Endothelial cell of umbilical vein (primary cell): Measurements from ENCODE around the gene TOMM34. TPM values are rescaled to one million over a fixed set of nuclear protein-coding genes. Genes with fewer than 3 reads are reported as not detected.

Experiments
- BruUV-seq: library from RNA; stranded (reverse); fragments of 400-500 nt; replicated peaks from 2 replicates; lab custom pipeline; 2021; lab: Mats Ljungman, UMichigan
- CTCF ChIA-PET: fragments of 300-600, 350-600 bp; sonication (Branson Sonifier 250); formaldehyde crosslinking; loops from one replicate; lab custom pipeline; 2021; ENCODE audit warnings: antibody characterized with exemption, inconsistent platforms; lab: Charles Lee
- POLR2A ChIA-PET: fragments of 300-600, 350-600 bp; sonication (Branson Sonifier 250); formaldehyde crosslinking; loops from one replicate; lab custom pipeline; 2021; ENCODE audit warnings: antibody characterized with exemption, inconsistent platforms; lab: Charles Lee
- DNase-seq: peaks from one replicate; pipeline ENCODE4 v3.0.0-alpha.2; 2011; ENCODE audit warnings: low read depth, low spot score
- FAIRE-seq: peaks from 2 replicates; lab custom pipeline; 2011; peaks lifted over from hg19 to GRCh38; lab: Jason Lieb, UNC
- H2AFZ ChIP-seq: 2 replicates; pipeline ENCODE4 v1.6.0; 2012; ENCODE audit warnings: low read depth, low read length, control low read depth, inconsistent platforms
- H3K27ac ChIP-seq: 2 replicates; pipeline ENCODE4 v1.5.1; 2011; ENCODE audit warnings: low read depth, mild to moderate bottlenecking, control low read depth, low read length, moderate library complexity; ENCODE audit not compliant: insufficient read depth
- H3K27me3 ChIP-seq, 2 experiments: 2 replicates each; pipeline versions ENCODE4 v1.6.0 to v1.6.1; 2011; ENCODE audit warnings: low read length in 2 of 2, mixed read lengths in 1 of 2; ENCODE audit not compliant: control insufficient read depth in 2 of 2, insufficient read depth in 2 of 2
- H3K36me3 ChIP-seq, 2 experiments: 2 replicates in 1 of 2; 3 replicates in 1 of 2; pipeline ENCODE4 v1.5.1; 2011; ENCODE audit warnings: low read length in 2 of 2, mild to moderate bottlenecking in 1 of 2, moderate library complexity in 1 of 2; ENCODE audit not compliant: control insufficient read depth in 2 of 2, insufficient read depth in 2 of 2; ENCODE audit errors: extremely low read depth in 1 of 2
- H3K4me1 ChIP-seq: 3 replicates; pipeline ENCODE4 v1.5.1; 2011; ENCODE audit warnings: mild to moderate bottlenecking, low read length; ENCODE audit not compliant: control insufficient read depth, insufficient read depth; ENCODE audit errors: extremely low read depth
- H3K4me2 ChIP-seq: 2 replicates; pipeline ENCODE4 v1.6.1; 2011; ENCODE audit warnings: low read length, control low read depth, mixed read lengths; ENCODE audit not compliant: insufficient read depth
- H3K4me3 ChIP-seq, 3 experiments: fragments of 200-600 bp in 1 of 3; sonication (generic), shearing (Covaris generic) in 1 of 3; replicated peaks in 1 of 3; 2 replicates each; pipeline ENCODE4 v1.5.1; 2011 to 2016; ENCODE audit warnings: control low read depth in 3 of 3, low read length in 3 of 3, mild to moderate bottlenecking in 2 of 3, inconsistent platforms in 1 of 3, low read depth in 1 of 3, moderate library complexity in 1 of 3; ENCODE audit not compliant: insufficient read depth in 1 of 3
- H3K79me2 ChIP-seq: 2 replicates; pipeline ENCODE4 v1.6.0; 2012; ENCODE audit warnings: low read length, inconsistent platforms; ENCODE audit not compliant: control insufficient read depth, insufficient read depth
- H3K9ac ChIP-seq: replicated peaks from 2 replicates; pipeline ENCODE3; 2011; ENCODE audit warnings: low read length, control low read depth; ENCODE audit not compliant: insufficient read depth; ENCODE audit errors: extremely low read depth
- H3K9me1 ChIP-seq: replicated peaks from 3 replicates; pipeline ENCODE4 v1.6.0; 2011; ENCODE audit warnings: mild to moderate bottlenecking, low read length; ENCODE audit not compliant: control insufficient read depth, insufficient read depth; ENCODE audit errors: extremely low read depth
- H3K9me3 ChIP-seq: replicated peaks from 2 replicates; pipeline ENCODE4 v1.5.1; 2012; ENCODE audit warnings: low read length, inconsistent platforms; ENCODE audit not compliant: control insufficient read depth, insufficient read depth
- H4K20me1 ChIP-seq: replicated peaks from 2 replicates; pipeline ENCODE3; 2011; ENCODE audit warnings: mild to moderate bottlenecking, low read length; ENCODE audit not compliant: control insufficient read depth, insufficient read depth; ENCODE audit errors: extremely low read depth
- CTCF ChIP-seq, 2 donors: IDR thresholded peaks; 1 replicate in 1 of 2; 2 replicates in 1 of 2; pipeline ENCODE4 v1.5.1; 2011; ENCODE audit warnings: low read length in 2 of 2, mild to moderate bottlenecking in 2 of 2, moderate library complexity in 2 of 2, control low read depth in 1 of 2, inconsistent platforms in 1 of 2, low read depth in 1 of 2; ENCODE audit not compliant: insufficient read depth in 1 of 2; ENCODE audit errors: extremely low read depth in 1 of 2
- EZH2 ChIP-seq: IDR thresholded peaks from 2 replicates; pipeline ENCODE4 v1.6.1; 2012; ENCODE audit warnings: borderline replicate concordance, low read depth, mild to moderate bottlenecking, moderate library complexity, low read length, inconsistent platforms; ENCODE audit not compliant: severe bottlenecking
- FOS ChIP-seq: IDR thresholded peaks from 2 replicates; pipeline ENCODE4 v1.6.1; 2011; ENCODE audit warnings: mild to moderate bottlenecking, low read length, moderate library complexity, borderline replicate concordance; ENCODE audit not compliant: insufficient read depth
- GATA2 ChIP-seq: IDR thresholded peaks from 2 replicates; pipeline ENCODE4 v1.7.0; 2011; ENCODE audit warnings: low read depth, mild to moderate bottlenecking, moderate library complexity, mixed read lengths, low read length; ENCODE audit not compliant: insufficient read length, insufficient read depth
- JUN ChIP-seq: IDR thresholded peaks from 2 replicates; pipeline ENCODE4 v1.6.1; 2011; ENCODE audit warnings: borderline replicate concordance, low read depth; ENCODE audit not compliant: insufficient read length, insufficient read depth
- MAX ChIP-seq: IDR thresholded peaks from 2 replicates; pipeline ENCODE4 v1.6.1; 2011; ENCODE audit not compliant: insufficient read depth, insufficient read length
- MYC ChIP-seq: IDR thresholded peaks from one replicate; pipeline ENCODE4 v1.6.1; 2011; ENCODE audit warnings: mild to moderate bottlenecking, low read depth, low read length
- POLR2A ChIP-seq: IDR thresholded peaks from 2 replicates; pipeline ENCODE4 v1.6.1; 2012; ENCODE audit warnings: low read depth, mild to moderate bottlenecking, control low read depth, low read length
- POLR2AphosphoS5 ChIP-seq: IDR thresholded peaks from 2 replicates; pipeline ENCODE4 v1.6.1; 2012; ENCODE audit warnings: low read depth, mild to moderate bottlenecking, control low read depth, low read length, moderate library complexity; ENCODE audit not compliant: insufficient read depth
- dilution Hi-C: fragments of 300-500 bp; cut with MboI; formaldehyde crosslinking; loops from one replicate; pipeline ENCODE4 v1.15.0; 2019; ENCODE audit warnings: low sequenced_read_pairs; ENCODE audit not compliant: extremely low pct_ligation_motif_present
- intact Hi-C: fragments of 100-400 bp; cut with micrococcal nuclease; formaldehyde crosslinking; loops from one replicate; pipeline ENCODE4 v1.10.0; 2022
- polyA plus RNA-seq, 4 experiments: library from polyadenylated mRNA; depleted of rRNA in 3 of 4; stranded (reverse) in 3 of 4; unstranded in 1 of 4; fragments of >200 nt; gene quantifications; 2 replicates each; pipeline versions ENCODE4 v1.2.1 to v1.2.3, GENCODE V29; 2011 to 2012; ENCODE audit warnings: missing spikeins in 1 of 4
- total RNA-seq: library from RNA; stranded (reverse); gene quantifications from 2 replicates; pipeline ENCODE4 v1.2.3, GENCODE V29; 2021

Gene TOMM34
- total and polyA plus RNA-seq, 2 donors (not counting 3 experiments of a cell fraction or from before 2014, with no cell fraction given), result 36.3 to 44.2 TPM

GRCh38 chr20:44918342-44918741 lies 41.9 kb downstream of the TOMM34 start:
- H3K4me2 ChIP-seq, result no peak overlapping the region
- DNase-seq (no peak), FAIRE-seq (no peak)
- no peaks in the 10 kb centered on the region for H3K36me3 ChIP-seq
- no peaks in the 10 kb centered on the region for H3K9me3 ChIP-seq
- H3K4me1 ChIP-seq, result no peaks in the 10 kb centered on the region
- no peak for TF ChIP-seq MAX
- no peak for TF ChIP-seq GATA2
- no peak for TF ChIP-seq MYC
- TF ChIP-seq JUN, result no peak
- TF ChIP-seq CTCF (IDR thresholded peaks at IDR 0.05; ENCODE audit: extremely low read depth in 1 of 2, insufficient read depth in 1 of 2, low read depth in 1 of 2, low read length in 2 of 2), result no peak
- no peak for TF ChIP-seq POLR2A
- no peak for TF ChIP-seq EZH2
- no peak for TF ChIP-seq FOS
- TF ChIP-seq POLR2AphosphoS5, result no peak
- CTCF ChIA-PET, result no interaction called here
- intact Hi-C loops (no loop called here), dilution Hi-C loops (no loop called here)
- no peak overlapping the region for H2AFZ ChIP-seq
- H3K79me2 ChIP-seq, result no peaks in the 10 kb centered on the region
- no peaks in the 10 kb centered on the region for H3K9me1 ChIP-seq
- H4K20me1 ChIP-seq, result no peaks in the 10 kb centered on the region
- H3K27ac ChIP-seq, result no peak overlapping the region
- no peak overlapping the region for H3K9ac ChIP-seq
- POLR2A ChIA-PET, result no interaction called here
- no TSS peak for BruUV-seq
- no peaks in the 10 kb centered on the region for H3K27me3 ChIP-seq
- no peak overlapping the region for H3K4me3 ChIP-seq
